DMS53 (cell line): Measurements from ENCODE around the gene MMP20.

Experiments used
- DNase-seq: peaks from one replicate; lab custom pipeline; 2025; lab: John Stamatoyannopoulos, UW

The MMP20 gene

DNA sequence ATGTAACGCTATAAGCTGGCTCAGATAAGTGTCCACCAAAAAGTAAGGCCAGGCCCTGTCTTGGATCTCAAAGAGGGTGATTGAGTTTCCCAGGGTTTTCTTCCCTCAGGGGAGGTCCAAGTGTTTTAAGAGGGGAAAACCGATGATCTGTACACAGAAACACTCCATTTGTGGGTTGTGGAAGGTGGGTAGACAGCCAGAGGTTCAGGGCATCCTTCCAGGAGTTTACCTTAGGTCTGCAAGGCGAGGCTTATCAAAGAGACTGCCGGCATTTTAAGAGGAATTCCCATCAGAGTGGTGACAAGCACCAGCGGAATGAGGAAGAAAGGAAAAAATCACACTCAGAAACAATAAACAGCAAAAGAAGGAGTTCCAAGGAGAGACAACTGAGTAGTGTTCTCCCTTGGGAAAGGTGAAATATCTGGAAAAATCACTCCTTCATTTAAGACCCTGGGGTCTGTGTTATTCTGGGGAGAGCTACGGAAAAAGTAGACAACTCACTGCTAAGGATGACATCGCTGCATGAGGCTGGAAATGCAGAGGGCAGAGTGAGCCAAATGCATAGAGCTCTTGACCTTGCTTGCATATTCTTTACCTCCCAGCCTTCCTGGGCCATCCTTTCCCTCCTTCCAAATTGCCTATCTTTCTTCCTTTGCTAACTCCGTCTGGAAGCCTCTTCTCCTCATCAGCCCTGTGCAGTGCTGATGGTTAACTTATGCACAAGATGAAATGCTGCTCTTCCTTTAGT is 72.5 kb downstream of the MMP20 start:
- peak; percentile 61 for DNase-seq

DNA sequence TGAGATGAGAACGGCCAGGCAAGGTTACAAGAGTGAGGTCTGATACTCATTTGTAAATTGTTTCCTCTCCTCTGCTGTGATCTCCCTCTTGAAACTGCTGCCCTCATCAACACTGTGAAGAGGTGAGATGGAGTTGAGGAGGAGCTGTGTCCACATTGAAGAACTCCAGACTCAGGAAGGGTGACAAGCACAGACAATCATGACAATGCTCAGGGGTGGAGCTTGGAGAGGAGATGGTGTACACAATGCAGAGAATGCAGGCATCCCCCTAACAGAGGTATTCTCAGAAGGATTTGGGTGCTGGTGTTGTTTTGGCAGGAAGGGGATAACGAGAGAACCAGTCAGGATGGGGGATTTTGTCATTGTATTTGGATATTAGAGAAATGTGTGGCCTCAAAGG is 73.1 kb downstream of the MMP20 start:
- peak; percentile 42 for DNase-seq

DNA sequence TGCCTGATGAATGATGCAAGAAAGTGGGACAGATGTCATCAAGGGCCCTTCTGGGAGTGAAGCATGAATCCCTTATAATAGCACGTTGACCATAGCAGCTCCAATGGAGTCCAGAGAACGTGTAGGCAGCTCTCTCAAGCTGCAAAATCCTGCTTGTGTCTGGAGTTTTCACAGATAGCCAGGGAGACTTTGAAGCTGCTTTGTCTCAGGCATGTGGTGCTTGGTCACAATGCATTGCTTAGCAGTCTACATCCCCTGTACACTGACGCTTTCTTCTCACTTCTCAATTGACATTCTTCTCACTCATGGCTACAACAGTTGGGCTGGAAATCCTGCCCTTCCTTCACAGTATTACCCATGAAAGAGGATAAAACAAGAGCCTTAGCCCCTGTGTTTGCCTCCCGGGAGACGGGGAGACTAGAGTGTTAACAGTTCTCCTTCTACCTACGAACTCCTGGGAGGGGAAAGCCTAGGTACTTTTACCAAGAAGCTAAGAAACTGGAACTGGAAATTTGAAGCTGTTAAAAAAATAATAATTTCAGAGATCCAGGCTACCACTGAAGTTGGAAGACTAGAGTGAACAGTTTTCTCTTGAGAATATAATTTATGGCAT is 73.9 kb downstream of the MMP20 start:
- DNase-seq: peak; percentile 48

DNA sequence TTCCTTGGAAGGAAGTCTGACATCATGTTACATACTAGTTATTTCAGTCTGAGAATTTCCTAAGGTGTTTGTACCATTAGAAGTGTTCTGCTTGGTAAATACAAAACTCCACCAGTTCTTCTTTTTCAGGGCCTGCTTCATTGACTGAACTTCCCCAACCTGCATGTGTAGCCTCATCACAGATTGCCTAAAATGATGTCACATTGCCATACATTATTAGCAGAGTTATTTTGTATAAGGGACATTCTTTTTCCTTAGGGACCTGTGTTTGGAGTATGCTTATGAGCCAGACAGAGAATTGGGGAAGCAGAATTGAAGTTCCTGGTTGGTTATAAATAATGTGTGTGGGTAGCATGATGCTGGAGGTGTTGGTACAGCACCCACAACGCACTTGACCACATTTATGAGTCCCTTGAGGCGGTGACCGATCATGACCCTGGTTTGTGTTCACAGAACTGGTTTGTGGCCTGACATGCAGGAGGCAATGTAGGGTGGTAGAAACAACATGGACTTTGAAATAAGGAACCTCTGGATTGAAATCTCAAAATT is 78.1 kb downstream of the MMP20 start:
- no peak for DNase-seq

DNA sequence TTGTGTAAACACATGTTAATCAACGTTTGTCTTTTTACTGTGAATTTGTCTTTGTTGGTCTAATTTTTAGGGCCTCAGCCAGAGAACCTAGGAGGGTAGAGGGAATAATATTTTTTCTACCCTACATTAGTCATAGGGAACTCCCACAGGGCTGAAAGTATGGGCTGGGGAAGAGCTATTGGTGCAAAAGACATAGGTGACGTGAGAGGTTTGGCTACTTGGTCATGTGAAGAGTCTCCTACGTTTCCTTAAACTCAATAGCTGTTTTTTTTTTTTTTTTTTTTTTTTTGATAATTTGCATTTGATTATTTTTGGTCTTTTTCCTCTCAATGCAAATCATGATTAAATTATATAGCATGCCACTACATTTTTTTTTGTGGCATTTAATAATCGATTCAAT is 78.7 kb downstream of the MMP20 start:
- no peak for DNase-seq

DNA sequence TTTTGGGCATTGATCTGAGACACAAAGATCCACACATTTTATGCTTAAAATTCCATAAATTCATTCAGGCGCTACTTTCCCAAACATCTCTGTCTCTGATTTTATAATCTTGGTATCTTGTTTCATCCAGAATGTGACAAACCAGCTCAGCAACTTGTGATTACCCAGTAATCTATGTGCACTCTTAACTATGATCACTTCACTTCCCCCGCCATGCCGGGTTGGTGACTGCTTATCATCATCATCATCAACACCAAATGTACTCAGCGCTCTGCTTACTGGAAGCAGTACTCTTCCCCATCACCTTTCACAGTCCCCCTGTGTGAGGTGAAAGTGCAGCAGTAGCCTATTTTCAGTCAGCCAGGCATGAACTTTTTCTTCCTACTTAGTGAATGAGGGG is 79.4 kb downstream of the MMP20 start:
- no peak for DNase-seq

DNA sequence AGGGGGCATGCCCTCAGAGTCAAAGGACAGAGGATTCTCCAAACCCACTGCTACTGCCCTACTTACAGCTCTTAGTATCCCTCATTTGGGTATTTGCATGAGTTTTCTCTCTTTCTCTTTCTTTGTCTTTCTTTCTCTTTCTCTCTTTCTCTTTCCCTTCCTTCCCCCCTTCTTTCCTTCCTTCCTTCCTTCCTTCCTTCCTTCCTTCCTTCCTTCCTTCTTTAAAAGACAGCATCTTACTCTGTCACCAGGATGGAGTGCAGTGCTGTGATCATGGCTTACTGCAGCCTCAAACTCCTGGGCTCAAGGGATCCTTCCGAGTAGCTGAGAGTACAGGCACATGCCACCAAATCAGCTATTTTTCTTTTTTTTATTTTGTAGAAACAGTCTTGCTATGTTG is 80.5 kb downstream of the MMP20 start:
- DNase-seq: no peak

DNA sequence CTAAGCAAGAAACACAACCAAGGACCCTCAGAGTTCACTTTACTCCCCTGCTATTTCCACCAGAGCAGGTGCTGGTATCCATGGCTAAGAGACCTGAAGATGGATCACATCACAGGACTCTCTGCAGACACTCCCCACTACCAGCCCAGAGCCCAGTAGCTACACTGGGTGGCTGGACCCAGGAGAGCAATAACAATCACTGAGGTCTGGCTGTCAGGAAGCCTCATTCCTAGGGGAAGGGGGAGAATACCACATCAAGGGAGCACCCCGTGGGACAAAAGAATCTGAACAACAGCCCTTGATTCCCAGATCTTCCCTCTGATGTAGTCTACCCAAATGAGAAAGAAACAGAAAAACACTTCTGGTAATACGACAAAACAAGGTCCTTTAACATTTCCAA is 85.6 kb downstream of the MMP20 start:
- DNase-seq: no peak

DNA sequence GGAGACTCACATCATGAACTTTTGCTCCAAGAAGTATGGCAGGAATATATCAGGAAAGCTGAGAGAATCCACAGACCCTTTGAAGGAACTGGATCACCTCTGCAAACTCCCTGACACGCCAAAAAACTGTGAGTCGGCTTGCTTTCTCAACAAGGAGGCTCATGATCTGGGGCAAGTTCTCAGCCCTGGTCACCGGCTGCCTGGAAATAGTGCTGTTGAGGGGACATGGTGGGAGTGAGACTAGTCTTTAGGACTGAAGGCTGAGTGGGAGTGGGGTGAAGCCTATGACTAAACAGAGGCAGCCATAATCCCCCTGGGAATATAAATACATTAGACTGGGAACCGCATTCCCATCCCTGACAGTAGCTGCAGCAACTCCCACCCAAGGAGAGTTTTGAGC is 86.2 kb downstream of the MMP20 start:
- DNase-seq: no peak

DNA sequence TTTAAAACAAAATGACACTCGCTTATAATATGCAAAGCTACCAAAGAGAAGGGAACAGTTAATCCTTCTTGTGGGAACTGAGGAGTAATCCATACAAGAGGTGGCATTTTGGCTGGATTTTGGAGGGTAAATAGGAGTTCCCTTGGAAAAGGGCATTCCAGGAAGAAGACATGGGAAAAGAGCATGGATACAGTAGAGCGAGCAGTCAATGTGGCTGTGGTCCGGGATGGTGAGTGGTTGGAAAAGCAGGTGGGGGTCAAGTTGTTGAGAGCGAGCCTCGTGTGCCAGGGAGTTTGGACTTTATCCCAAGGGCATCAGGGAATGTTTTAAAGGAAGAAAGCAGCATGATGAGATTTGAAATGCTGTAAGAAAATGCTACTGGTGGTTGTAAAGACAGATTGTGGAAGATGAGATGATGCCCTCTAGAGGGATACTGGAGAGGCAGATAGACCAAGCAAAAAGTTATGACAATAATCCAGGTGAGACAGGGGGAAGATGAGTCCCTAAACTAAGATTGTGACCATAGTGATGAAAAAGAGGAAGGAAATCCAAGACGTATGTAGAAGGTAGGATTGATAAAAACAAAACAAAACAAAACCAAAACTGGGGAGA is 90.8 kb downstream of the MMP20 start:
- DNase-seq: peak; percentile 21

DNA sequence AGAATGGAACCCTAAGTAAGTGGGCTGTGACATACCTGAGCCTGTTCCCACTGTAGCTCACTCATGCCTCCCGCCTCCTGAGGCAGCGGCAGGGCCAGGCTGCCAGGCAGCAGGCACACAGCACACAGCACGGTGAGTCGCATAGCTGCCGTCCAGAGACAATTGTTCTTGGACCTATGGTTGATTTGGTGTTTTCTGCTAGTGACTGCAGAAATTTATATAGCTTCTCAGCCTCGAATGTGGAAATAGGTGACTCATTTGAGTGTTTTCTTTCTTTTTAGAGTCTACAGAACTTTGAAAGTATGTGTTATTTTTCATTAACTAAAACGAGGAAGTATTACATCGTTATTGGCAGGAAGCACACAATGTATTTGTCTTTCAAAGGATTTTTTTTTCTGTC is 94.6 kb downstream of the MMP20 start, which contains the start of gene MMP7:
Gene MMP7, minus strand, starts transcription at position 190 of the 400 bp plus-strand sequence. Its CDS starts 47 bp downstream, at position 143.
- DNase-seq: peak; percentile 80

DNA sequence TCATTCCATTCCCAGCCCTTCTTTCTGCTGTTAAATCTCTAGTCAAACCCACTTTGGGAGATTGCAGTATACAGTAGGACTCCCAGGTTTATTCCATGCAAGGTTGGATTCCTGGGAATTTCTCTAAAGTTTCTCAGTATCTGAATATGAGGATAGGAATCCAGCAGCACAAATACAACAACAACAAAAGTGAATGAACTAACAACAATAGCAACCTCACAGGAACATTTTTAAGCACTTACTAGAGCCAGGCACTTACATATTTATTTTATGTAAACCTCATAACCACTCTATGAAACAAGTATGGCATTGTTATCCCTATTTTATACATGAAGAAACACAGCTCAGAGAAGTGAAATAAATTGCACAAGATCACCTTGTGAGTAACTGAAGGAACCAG is 96.5 kb downstream of the MMP20 start:
- DNase-seq: no peak

DNA sequence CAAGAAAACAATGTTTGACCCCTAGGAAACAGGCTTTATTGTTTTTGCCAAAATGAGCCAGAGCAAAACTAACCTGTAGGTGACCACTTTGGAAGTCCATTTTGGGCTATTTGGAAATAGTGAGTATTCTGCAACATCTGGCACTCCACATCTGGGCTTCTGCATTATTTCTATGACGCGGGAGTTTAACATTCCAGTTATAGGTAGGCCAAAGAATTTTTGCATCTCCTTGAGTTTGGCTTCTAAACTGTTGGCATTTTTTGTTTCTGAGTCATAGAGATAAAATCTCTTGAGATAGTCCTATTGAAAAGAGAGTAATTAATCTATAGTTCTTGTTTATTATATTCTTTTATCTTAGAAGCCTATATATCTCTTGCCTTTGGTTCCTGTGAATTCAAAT is 97.4 kb downstream of the MMP20 start:
- no peak for DNase-seq

DNA sequence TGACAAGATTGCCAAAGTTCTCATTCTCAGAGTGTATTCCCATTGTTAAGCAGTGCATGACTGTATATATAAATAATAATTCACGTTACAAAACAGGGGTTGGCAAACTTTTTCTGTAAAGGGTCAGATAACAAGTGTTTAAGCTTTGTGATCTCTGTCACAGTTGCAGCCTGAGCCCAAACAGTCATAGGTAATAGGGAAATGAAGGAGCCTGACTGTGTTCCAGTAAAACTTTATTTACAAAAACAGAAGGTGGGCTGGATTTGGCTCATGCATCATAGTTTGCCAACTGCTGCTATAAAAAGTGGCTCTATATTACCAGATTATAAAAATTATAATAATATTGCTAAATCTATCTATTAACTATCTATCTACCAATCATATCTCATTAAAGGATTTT is 98.1 kb downstream of the MMP20 start:
- no peak for DNase-seq
